Osteoblast (primary cell): ENCODE measurements around the gene B4GALNT3. TPM values are rescaled to one million over a fixed set of nuclear protein-coding genes. Genes with fewer than 3 reads are reported as not detected.

Source experiments
- DNase-seq: peaks from one replicate; pipeline ENCODE4 v3.0.0; 2011; ENCODE audit warnings: low spot score, mixed read lengths; ENCODE audit not compliant: insufficient read length; ENCODE audit errors: missing footprints
- H2AFZ ChIP-seq: 2 replicates; pipeline ENCODE4 v1.6.0; 2011; ENCODE audit warnings: mild to moderate bottlenecking, low read length
- H3K27ac ChIP-seq: 2 replicates; pipeline ENCODE4 v1.5.1; 2011; ENCODE audit warnings: mild to moderate bottlenecking, low read depth, low read length, moderate library complexity
- H3K27me3 ChIP-seq: 2 replicates; pipeline ENCODE4 v1.6.0; 2012; ENCODE audit warnings: mild to moderate bottlenecking, control low read depth, inconsistent platforms, low read length, moderate library complexity; ENCODE audit not compliant: insufficient read depth
- H3K36me3 ChIP-seq: 2 replicates; pipeline ENCODE4 v1.5.1; 2011; ENCODE audit warnings: mild to moderate bottlenecking, low read length, control low read depth, moderate library complexity; ENCODE audit not compliant: insufficient read depth
- H3K4me1 ChIP-seq: 2 replicates; pipeline ENCODE4 v1.5.1; 2011; ENCODE audit warnings: mild to moderate bottlenecking, low read length, control low read depth, moderate library complexity; ENCODE audit not compliant: insufficient read depth
- H3K4me2 ChIP-seq: 2 replicates; pipeline ENCODE4 v1.6.0; 2011; ENCODE audit warnings: mild to moderate bottlenecking, low read length; ENCODE audit not compliant: insufficient read depth
- H3K4me3 ChIP-seq: fragments of 200-600 bp; sonication (generic); 3 replicates; pipeline ENCODE4 v1.5.1; 2012; ENCODE audit warnings: mild to moderate bottlenecking, low read length, inconsistent platforms; ENCODE audit not compliant: insufficient read depth
- H3K79me2 ChIP-seq: 2 replicates; pipeline ENCODE4 v1.6.0; 2012; ENCODE audit warnings: mild to moderate bottlenecking, low read length, control low read depth, inconsistent platforms; ENCODE audit not compliant: insufficient read depth
- H3K9me3 ChIP-seq: 2 replicates; pipeline ENCODE4 v1.5.1; 2011; ENCODE audit warnings: low read depth, low read length, control low read depth
- H4K20me1 ChIP-seq: 2 replicates; pipeline ENCODE4 v1.6.0; 2012; ENCODE audit warnings: mild to moderate bottlenecking, low read length, control low read depth; ENCODE audit not compliant: insufficient read depth
- total RNA-seq: library from RNA; depleted of rRNA; stranded (reverse); fragments of >200 nt; gene quantifications from 2 replicates; pipeline ENCODE4 v1.2.3, GENCODE V29; 2012
- TF ChIP-seq, protein P1 (sequence below): IDR thresholded peaks from 2 replicates; pipeline ENCODE4 v1.5.1; 2011; ENCODE audit warnings: mild to moderate bottlenecking, low read depth, low read length, moderate library complexity; ENCODE audit errors: extremely low read depth

B4GALNT3 gene
- total RNA-seq, 1 donor, result 0.36 TPM

DNA sequence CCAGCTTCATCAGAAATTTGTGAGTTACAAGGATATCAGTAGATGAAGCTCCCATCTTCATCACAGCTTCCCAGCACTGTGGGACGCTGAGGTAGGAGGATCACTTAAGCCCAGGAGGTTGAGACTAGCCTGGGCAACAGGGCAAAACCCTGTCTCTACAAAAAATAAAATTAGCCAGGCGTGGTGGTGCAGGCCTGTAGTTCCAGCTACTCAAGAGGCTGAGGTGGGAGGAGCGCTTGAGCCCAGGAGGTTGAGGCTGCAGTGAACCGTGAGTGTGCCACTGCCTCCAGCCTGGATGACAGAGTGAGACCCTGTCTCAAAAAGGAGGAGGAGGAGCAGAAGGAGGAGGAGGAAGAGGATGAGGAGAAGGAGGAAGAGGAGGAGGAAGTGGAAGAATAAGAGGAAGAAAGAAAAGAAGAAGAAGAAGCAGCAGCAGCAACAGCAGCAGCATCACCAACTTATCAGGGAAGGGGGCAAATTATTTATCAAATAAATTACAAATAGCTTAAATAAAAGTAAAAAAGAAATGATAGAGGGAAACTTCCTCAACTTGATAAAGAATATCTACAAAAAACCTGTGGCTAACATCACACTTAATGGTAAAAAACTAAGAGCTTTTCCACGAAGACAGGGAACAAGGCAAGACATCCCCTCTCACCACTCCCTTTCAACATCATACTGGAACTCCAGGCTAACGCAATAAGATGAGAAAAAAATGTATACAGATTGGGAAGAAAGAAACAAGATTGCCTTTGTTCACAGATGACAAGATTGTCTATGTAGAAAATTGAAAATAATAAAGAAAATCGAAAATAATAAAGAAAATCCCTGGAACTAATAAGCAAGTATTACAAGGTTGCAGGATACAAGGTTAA lies 133.9 kb downstream of the B4GALNT3 start:
- H3K79me2 ChIP-seq, result no peaks in the 10 kb centered on the region
- no peaks in the 10 kb centered on the region for H3K9me3 ChIP-seq
- no peak overlapping the region for H2AFZ ChIP-seq
- no peak overlapping the region for H3K4me2 ChIP-seq
- H3K27me3 ChIP-seq, result peaks cover 4% of the 10 kb centered on the region
- H4K20me1 ChIP-seq, result no peaks in the 10 kb centered on the region
- no peaks in the 10 kb centered on the region for H3K36me3 ChIP-seq
- DNase-seq, result no peak
- H3K4me3 ChIP-seq, result no peak overlapping the region
- no peak overlapping the region for H3K27ac ChIP-seq
- TF ChIP-seq, protein P1, sequence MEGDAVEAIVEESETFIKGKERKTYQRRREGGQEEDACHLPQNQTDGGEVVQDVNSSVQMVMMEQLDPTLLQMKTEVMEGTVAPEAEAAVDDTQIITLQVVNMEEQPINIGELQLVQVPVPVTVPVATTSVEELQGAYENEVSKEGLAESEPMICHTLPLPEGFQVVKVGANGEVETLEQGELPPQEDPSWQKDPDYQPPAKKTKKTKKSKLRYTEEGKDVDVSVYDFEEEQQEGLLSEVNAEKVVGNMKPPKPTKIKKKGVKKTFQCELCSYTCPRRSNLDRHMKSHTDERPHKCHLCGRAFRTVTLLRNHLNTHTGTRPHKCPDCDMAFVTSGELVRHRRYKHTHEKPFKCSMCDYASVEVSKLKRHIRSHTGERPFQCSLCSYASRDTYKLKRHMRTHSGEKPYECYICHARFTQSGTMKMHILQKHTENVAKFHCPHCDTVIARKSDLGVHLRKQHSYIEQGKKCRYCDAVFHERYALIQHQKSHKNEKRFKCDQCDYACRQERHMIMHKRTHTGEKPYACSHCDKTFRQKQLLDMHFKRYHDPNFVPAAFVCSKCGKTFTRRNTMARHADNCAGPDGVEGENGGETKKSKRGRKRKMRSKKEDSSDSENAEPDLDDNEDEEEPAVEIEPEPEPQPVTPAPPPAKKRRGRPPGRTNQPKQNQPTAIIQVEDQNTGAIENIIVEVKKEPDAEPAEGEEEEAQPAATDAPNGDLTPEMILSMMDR, result no peak
- no peaks in the 10 kb centered on the region for H3K4me1 ChIP-seq

DNA sequence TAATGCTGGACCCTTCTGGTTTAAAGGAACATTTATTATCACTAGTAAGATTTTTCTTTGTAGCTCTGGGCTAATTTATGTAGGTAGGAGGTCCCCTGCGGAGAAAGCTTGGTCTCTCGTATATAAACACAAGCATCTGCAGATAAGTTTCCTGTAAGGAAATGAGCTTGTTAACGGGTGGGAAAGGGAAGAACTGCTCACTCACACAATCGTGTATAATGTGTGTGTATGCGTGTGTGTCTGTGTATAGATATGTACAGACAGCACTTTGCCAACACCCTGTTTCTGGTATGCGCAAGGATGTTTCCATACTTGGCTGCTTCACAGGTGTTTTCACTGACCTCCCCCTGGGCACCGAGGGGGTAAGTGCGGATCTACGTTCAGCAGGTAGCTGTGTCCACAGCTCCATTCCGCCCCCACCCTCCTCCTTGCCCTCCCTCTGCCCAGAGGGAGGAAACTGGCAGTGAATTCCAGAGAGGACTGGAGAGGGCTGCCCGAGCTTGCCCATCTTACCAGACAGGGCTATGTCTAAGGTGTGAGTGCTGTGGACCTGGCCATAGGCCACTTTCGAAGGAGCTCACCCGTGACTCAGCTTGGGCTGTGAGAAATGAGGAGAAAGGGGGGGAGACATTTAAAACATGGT lies 138.3 kb downstream of the B4GALNT3 start:
- Histone ChIP-seq H2AFZ (no peak overlapping the region), H3K4me3 (no peak overlapping the region), H3K27me3 (peaks cover 4% of the 10 kb centered on the region), H3K4me1 (no peaks in the 10 kb centered on the region), H3K9me3 (no peaks in the 10 kb centered on the region), H4K20me1 (no peaks in the 10 kb centered on the region), H3K27ac (no peak overlapping the region), H3K36me3 (no peaks in the 10 kb centered on the region), H3K79me2 (no peaks in the 10 kb centered on the region), H3K4me2 (no peak overlapping the region)
- TF ChIP-seq, protein P1, result no peak
- no peak for DNase-seq

DNA sequence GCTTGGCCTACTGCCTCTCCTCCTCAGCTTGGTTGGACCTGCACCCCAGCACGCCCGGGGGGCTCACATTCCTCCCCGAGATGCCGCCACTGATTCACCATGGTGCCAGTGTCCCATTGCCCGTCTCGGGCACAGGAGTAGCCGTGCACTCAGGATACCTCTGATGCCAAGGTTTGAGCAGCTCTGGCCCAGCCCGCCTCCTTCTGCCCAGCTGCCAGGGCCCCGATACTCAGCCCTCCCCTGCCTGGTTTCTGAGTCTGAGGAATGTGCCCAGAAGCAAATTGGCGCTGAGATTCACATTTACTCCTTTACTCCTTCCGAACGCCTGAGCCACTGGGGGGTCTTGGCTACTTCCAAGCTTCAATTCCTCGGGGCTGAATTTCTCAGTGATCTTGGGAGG lies 140.0 kb downstream of the B4GALNT3 start:
- no peak overlapping the region for H3K4me2 ChIP-seq
- H2AFZ ChIP-seq, result no peak overlapping the region
- no peaks in the 10 kb centered on the region for H3K36me3 ChIP-seq
- no peaks in the 10 kb centered on the region for H3K4me1 ChIP-seq
- DNase-seq, result no peak
- H3K9me3 ChIP-seq, result no peaks in the 10 kb centered on the region
- no peak overlapping the region for H3K27ac ChIP-seq
- H4K20me1 ChIP-seq, result no peaks in the 10 kb centered on the region
- no peaks in the 10 kb centered on the region for H3K79me2 ChIP-seq
- no peaks in the 10 kb centered on the region for H3K27me3 ChIP-seq
- H3K4me3 ChIP-seq, result no peak overlapping the region
- TF ChIP-seq, protein P1, result no peak
